Measurements from ENCODE around the gene TMEM87B. TPM values are rescaled to one million over a fixed set of nuclear protein-coding genes. Genes with fewer than 3 reads are reported as not detected.

The TMEM87B gene
- total and polyA plus RNA-seq, 2 of the 8 experiments (the other 6 are each of a cell fraction or from before 2014, with no cell fraction given) = 7.2 to 9.0 TPM

- CTCF ChIA-PET (ENCODE audit: partially characterized antibody) = interaction anchor here (0.5 to 3.4 kb wide), 9 partner anchors 9 to 132 kb away, joined by 3 to 28 read pairs (median 5); partner anchors contain the start of gene MERTK
These were observed 35.5 kb upstream of the TMEM87B start for GRCh38 chr2:112019569-112019982.

More at GRCh38 chr2:112019569-112019982, 35.5 kb upstream of the TMEM87B start:
- Histone ChIP-seq H2BK120ac (replicated peaks; ENCODE audit: low read depth, low read length) (no peak overlapping the region), H4K5ac (ENCODE audit: insufficient read length, low read depth, low read length) (no peak overlapping the region), H3K79me1 (ENCODE audit: low read depth, low read length) (no peaks in the 10 kb centered on the region), H3K23me2 (ENCODE audit: low read depth, low read length) (no peaks in the 10 kb centered on the region), H3K23ac (ENCODE audit: insufficient read length) (no peak overlapping the region), H3K27me3 (replicated peaks in 1 of 4; ENCODE audit: control insufficient read depth in 3 of 4, extremely low read depth in 1 of 4, insufficient read depth in 3 of 4, low read length in 3 of 4) (no peaks in the 10 kb centered on the region), H3K18ac (ENCODE audit: extremely low read depth, low read length) (no peak overlapping the region), H2AFZ (ENCODE audit: low read length) (no peak overlapping the region), H2BK15ac (ENCODE audit: low read length) (no peak overlapping the region), H4K20me1 (replicated peaks in 1 of 2; ENCODE audit: control insufficient read depth in 1 of 2, insufficient read depth in 2 of 2, low read length in 2 of 2) (no peaks in the 10 kb centered on the region), H2AK5ac (ENCODE audit: low read depth, low read length) (no peak overlapping the region), H2BK12ac (ENCODE audit: low read depth, low read length) (peak overlapping the region; percentile 61; the same call in 1 of the 2 replicates), H2BK20ac (ENCODE audit: low read length) (no peak overlapping the region), H3K4me3 (ENCODE audit: extremely low read depth in 1 of 4, insufficient read depth in 2 of 4, low read depth in 3 of 4, low read length in 4 of 4) (no peak overlapping the region), H2BK5ac (ENCODE audit: low read depth, low read length) (no peak overlapping the region), H3K4me1 (replicated peaks in 1 of 4; ENCODE audit: control insufficient read depth in 3 of 4, insufficient read depth in 4 of 4, low read length in 3 of 4) (no peaks in the 10 kb centered on the region), H3K4ac (replicated peaks; ENCODE audit: insufficient read length, low read depth, low read length) (no peak overlapping the region), H3K14ac (ENCODE audit: insufficient read length) (no peak overlapping the region), H3K9me3 (ENCODE audit: insufficient read depth in 2 of 2, low read depth in 1 of 2, low read length in 1 of 2) (no peaks in the 10 kb centered on the region), H3K36me3 (ENCODE audit: control insufficient read depth in 2 of 4, insufficient read depth in 4 of 4, low read length in 3 of 4) (no peaks in the 10 kb centered on the region), H4K91ac (replicated peaks; ENCODE audit: insufficient read length, low read length) (no peak overlapping the region), H4K8ac (ENCODE audit: extremely low read depth, insufficient read depth, low read length) (no peak overlapping the region), H3K27ac (ENCODE audit: low read depth, low read length) (no peak overlapping the region), H3K4me2 (ENCODE audit: insufficient read depth in 1 of 2, low read depth in 2 of 2, low read length in 2 of 2) (no peak overlapping the region), H3K56ac (replicated peaks; ENCODE audit: insufficient read length, low read depth, low read length) (no peak overlapping the region), H3K9ac (replicated peaks in 1 of 4; ENCODE audit: extremely low read depth in 1 of 4, low read depth in 3 of 4, low read length in 3 of 4) (no peak overlapping the region), H3K79me2 (ENCODE audit: control insufficient read depth in 1 of 2, insufficient read depth in 2 of 2, low read length in 2 of 2) (no peaks in the 10 kb centered on the region)
- FAIRE-seq (no peak), DNase-seq (ENCODE audit: low read depth in 1 of 2, low spot score in 2 of 2) (no peak)
- 82% methylated on average over 4 of the region's 4 CpGs; no CpG with 5 or more reads in 1 of the 2 experiments for WGBS, 2 experiments (ENCODE audit: extremely low coverage in 1 of 2, insufficient coverage in 1 of 2, insufficient read length in 1 of 2, insufficient replicate concordance in 2 of 2, low coverage in 1 of 2, low lambda C conversion rate in 2 of 2, missing lambda C conversion rate in 1 of 2)
- TF ChIP-seq TBP (IDR thresholded peaks at IDR 0.05; ENCODE audit: low read depth, low read length) (no peak), CHD1 (IDR thresholded peaks at IDR 0.05; ENCODE audit: low read depth, low read length) (no peak), SP4 (IDR thresholded peaks at IDR 0.05; ENCODE audit: low read length) (no peak), RNF2 (IDR thresholded peaks at IDR 0.05; ENCODE audit: borderline replicate concordance, low read depth, low read length, missing control alignments, poor library complexity, severe bottlenecking) (no peak), CEBPB (IDR thresholded peaks at IDR 0.05; ENCODE audit: low read depth, low read length) (no peak), MAX (IDR thresholded peaks at IDR 0.05) (no peak)
- POLR2A ChIA-PET (ENCODE audit: partially characterized antibody) = no interaction called here

Measured in H1 (cell line).